GM10847 (cell line): Measurements from ENCODE around the gene RBM8A.

ENCODE experiments used
- POLR2A ChIP-seq: IDR thresholded peaks from 2 replicates; pipeline ENCODE4 v1.6.1; 2011; ENCODE audit not compliant: insufficient read length; ENCODE audit errors: extremely low read depth

RBM8A gene

DNA sequence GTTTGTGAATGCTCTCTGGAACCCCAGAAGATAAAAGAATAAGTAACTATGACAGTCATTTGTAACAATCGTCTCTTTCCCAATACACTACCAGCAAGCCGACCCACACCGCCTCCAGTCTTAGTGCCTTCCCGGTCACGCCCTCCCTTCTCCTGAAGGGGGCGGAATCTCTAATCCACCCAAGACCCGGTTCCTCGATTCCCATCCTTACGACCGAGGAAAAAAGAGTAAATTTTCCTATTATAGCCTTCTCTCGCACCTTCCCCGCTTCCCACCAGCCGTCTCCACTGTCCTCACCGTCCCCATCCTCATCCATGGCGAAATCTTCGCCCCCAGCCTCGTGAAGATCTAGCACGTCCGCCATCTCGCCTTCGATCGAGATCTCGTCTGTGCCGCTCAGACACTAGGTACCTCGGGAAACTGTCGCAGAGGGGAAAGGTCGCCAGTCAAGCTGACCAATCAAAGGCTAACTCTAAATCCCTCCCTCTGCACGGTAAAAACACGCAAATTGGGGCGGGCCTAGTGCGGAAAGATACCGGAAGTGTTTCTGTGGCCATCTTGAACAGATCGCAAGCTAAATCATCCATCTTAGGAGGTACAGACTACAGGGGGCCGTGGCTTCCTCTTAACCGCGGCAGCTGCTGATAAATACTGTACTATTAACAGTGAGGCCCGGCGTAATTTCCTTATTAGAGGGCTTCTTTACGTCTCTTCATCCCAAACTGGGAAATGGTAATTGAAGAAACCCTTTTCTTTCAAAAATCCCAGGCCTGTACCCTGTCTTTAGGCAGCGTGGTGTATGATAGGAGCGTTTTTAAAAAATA is at the start of gene RBM8A:
Gene RBM8A (minus strand): TSS at position 422 of the 824 bp plus-strand sequence. CDS start 58 bp downstream, at position 364.
- peak; percentile 87 for TF ChIP-seq POLR2A

DNA sequence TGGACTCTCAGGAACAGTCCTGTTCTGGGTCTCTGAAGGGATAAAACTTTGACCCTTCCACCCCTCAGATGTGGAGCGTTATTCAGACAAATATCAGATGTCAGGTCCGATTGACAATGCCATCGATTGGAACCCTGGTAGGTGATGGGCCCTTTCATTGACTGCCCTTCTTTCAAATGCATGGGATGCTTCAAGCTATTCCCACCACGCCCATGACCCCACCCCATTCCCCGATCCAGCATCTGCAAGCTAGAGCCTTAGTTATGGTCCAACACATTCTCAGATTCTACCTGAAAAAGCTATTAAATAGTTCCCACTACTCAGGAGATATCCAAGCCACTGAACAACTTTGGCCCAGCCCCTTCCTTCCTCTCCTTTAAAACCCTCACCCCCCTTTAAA is 49.7 kb upstream of the RBM8A start:
- TF ChIP-seq POLR2A: no peak

DNA sequence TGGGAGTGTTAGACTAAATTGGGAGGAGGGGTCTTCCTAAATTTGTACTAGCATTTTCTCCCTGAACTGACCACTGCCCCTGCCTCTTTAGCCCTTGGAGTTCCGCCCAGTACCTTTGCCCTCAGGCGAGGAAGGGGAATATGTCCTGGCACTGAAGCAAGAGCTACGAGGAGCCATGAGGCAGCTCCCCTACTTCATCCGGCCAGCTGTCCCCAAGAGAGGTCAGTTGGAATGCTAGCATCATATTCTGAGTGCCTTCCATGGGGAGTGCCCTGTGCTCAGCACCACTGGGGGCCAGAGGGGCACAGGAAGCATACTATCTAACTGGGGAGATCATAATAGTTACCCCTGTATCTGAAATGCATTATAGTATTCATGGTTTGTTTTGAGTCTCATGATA is 47.9 kb upstream of the RBM8A start:
- no peak for TF ChIP-seq POLR2A

DNA sequence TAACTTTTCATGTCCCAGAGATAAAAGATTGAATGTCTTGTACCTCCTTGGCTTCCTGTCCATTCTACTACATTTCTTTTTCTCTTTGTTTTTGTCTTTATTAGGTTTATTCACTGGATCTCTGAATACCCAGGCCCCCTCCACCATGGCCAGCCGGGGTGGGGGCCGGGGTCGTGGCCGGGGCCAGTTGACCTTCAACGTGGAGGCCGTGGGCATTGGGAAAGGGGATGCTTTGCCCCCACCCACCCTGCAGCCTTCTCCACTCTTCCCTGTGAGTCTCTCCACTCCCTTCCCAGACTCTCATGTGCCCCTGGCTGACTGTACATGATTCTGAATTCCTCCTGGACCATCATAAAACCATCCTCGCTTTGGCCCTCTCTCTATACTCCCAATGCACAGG is 47.4 kb upstream of the RBM8A start:
- TF ChIP-seq POLR2A: no peak

DNA sequence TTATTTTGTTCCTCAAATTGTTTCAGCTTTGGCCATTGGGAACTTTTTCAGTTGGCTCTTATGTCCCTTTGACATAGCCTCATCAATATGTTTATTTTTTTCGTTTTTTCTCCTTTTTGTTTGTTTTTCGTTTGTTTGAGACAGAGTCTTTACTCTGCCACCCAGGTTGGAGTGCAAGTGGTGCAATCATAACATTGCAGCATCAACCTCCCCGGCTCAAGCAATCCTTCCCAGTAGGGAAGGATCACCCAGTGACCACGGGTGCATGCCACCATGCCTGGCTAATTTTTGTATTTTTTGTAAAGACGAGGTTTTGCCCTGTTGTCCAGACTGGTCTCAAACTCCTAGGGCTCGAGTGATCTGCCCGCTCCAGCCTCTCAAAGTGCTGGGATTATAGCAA is 45.3 kb upstream of the RBM8A start:
- TF ChIP-seq POLR2A: no peak

DNA sequence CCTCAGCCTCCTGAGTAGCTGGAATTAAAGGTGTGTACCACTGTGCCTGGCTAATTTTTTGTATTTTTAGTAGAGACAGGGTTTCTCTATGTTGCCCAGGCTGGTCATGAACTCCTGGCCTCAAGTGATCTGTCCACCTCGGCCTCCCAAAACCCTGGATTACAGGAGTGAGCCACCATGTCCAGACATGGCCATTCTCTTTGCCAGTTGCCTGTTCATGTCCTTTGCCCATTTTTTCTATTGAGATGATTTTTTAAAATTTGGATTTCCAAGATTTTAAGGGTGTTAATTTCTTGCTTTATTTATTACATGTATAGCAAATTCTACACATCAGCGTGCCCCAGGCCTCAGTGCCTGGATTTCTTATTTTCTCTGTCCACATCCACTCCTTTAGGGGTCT is 40.0 kb upstream of the RBM8A start:
- no peak for TF ChIP-seq POLR2A

DNA sequence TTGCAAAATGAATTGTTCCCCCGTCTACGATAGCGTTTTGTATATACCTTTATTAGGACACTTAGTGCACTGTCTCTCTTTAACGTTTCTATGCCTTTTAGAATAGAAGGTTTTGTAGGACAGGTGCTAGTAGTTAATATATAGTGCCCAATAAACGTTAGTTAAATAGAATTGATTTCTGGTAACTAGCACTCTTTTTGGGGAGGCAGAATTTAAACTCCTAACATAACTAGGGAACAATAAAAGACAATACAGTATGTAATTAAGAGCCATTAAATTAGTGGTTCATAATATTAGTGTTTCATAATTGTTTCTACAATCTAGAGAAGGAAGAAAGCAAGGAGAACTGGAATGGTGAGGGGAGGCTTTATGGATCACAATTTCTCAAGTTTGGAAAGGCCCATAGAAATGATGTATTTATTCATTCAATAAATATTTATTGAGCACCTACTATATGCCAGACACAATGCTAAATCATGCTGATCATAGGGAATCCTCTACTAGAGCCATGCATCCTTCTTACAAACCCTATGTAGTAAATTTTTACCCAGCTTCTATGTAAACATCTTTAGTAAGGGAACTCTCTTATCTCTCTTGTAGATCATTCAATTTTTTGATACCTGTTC is 37.9 kb upstream of the RBM8A start:
- TF ChIP-seq POLR2A: no peak

DNA sequence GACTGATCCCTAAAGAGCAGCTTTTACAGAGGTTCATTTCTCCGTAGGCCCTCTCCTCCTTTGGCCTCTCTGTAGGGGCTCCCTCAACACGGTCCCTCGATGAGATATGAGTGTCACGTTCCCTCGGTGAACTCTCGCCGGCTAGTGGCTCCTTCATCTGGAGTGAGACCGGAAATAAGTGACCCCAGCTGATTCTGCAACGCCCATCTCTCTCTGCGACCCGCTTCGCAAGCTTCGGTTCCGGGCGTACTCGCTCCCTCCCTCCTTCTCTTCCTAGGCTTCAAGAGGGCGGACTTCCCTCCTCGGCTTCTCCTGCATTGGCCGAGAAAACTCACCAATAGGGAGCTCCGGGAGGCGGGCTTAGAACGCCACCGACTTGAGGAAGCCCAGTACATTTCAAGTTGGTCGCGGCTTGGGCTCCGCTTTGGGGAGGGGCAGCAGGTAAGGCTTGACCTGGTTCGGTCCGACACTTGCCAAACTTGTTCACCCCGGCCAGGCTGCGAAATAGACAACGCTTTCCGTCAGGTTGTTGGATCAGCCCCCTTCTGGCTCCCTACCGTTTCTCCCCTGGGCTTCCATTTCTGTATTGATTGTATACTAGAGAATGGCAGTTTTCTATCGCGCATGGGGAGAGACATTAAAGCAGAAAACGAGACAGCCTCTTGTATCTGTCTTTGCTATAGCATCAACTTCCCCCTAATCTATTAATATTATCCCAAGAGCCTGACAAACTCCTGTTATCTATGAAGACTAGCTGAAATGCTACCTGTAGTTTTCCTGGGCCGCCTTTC is 37.2 kb upstream of the RBM8A start, which contains the start of the genes ANKRD34A and POLR3GL:
Gene ANKRD34A (minus strand): TSS at position 248 of the 791 bp plus-strand sequence. CDS start 2,816 bp downstream, outside the sequence.
Gene POLR3GL (plus strand): TSS at position 363 of the 791 bp plus-strand sequence. CDS start 10,176 bp downstream, outside the sequence.
- TF ChIP-seq POLR2A: peak; percentile 89

DNA sequence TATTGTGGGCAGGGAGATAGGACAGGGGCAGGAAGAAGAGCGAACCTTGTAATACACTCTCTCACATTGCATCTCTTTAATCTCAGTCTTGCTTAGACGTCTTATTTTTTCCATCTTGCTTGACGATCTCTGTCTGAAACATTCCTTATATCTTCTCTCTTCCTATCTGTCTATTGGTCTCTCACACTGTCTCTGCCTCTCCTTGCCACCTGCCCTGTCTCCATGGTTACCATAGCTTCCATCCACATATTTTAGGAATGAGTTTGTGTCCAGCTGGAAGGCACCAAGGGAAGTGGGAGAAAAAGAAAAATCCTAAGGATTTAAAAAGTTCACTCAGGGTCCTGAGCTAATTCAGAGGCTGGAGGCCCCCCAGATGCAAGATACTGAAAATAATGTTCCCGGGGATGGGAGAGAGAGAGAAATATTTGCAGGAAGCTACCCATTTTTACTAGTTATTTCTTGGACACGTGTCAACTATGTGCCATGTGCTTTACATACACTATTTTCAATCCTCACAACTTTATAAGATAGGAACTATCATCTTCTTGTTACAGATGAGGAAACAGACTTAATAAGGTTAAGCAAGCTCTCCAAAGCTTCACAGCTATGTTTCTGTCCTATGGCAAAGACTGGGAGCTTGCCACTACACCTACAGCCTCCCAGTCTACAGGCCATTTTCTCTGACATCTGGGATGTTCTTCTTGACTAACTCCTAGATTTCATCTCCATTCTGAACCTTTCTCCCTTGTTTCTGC is 36.2 kb upstream of the RBM8A start:
- no peak for TF ChIP-seq POLR2A

DNA sequence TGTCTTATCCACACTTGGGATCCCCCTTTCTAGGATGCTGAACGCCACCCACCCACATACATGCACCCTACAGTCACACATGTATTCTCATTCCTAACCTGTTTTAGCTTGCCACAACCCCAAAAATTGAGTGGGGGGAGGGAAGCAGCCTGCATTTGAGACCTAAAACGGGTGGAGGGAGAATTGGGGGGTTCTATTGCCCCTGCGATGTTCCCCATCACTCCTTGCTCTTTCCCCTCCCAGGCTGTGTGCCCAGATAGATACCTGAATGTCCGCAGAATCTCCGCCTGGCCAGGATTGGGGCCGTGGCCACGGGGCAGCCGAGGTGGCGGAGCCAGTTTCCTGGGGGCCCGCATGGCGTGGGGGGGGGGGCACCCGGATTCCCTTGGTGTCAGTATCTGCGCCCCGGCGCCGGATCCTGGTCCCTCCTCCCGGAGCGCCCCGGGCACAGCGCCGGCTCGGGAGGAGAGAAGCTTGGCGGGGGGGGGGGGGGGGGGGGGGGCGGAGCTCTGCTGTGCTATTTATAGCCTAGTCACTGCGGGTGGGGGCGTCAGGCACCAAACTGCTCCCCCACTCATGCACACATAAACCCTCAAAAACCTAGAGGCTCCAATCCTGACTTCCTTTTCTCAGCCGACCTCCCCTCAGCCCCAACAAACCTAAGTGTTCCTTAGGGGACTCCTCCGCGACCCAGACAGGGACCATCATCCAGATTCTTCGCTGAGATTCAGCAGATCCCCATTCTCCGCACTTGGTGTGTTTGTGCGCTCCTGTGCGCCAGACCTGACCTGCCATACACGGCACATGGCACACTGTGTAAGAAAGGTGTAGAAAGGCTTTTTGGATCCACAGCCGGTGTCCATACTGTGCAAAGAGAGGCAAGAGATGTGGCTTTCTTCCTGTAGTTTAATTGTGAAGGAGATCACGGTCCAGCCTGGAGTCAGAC is 35.1 kb upstream of the RBM8A start:
- TF ChIP-seq POLR2A: no peak

DNA sequence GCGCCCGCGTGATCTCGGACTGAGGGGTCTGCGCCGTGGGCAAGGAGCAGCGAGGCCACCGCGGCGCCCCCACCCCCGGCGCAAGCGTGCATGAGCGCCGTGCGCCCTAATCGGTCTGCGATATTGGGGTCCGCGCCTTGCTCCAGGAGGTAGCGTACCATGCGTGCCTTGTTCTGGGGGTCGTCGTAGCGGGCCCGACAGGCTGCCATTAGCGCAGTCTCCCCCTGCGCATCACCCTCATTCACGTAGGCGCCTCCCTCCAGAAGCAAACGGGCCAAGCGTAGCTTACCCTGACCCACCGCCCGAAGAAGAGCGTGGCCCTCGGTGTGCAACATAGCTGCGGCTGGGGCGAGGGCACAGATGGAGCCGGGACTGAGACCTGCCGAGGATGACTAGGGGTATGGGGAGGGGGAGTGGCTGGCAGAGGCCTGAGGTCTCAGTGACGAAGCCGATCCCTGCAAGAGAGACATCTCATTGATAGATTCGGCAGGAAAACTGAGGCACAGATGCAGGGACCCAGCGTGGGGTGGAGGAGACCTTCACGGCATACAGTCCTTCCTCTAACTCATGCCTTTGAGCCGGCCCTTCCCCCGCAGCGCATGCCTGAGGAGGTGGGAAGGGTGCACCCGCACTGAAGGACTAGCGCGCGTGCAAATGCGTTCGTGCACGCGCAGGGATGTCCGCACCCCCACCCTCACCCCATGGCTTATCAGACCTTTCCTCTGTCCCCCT is 34.3 kb upstream of the RBM8A start:
- TF ChIP-seq POLR2A: no peak

DNA sequence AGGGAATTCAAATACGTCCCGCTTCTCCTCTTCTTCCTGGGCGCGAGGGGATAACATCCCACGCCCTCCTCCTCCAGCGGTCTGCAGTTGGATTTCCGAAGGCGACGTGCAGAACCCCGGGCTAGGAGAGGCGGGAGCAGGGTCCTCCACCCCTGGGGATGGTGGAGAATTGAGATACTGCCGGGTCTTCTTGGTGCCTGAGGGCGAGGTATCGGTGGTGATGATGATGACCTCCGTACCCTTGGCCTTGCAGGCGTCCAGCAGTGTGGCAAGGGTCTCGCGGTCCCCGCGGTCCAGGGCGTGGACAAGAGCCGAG is 33.8 kb upstream of the RBM8A start:
- no peak for TF ChIP-seq POLR2A

DNA sequence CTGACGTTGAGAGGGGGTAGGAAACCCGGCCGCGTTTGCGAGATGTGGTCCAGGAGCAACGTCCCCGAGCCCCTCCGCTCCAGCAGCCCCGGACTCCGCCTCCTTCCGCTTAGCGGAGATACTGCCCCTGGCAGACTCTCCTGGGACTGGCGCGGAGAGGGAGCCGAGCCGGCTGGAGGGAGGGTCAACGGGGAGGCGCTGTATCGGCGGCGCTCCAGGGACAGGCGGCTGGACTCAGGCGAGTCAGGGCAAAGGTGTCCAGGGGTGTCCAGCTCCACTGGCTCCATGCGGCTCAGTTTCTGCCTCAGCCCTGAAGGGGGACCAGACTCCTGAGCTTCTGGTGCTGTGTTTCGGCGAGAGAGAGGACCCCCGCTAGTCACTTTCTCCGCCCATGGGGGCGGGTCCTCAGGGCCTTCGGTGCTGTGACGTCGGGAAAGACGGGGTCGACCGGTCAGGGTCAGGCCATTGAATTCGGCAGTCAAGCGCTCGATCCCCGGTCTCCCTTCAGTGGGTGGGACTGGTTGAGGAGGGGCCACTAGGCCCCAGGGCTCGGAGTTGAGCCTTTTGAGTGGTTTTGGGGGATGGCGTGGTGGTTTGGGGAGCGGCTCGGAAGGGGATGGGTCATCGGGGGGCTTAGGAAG is 33.3 kb upstream of the RBM8A start:
- TF ChIP-seq POLR2A: no peak
